Amniotic stem cell (primary cell): ENCODE measurements around the gene RAD50.
"Not testable (repeated sequence)": the region's sequence is repeated elsewhere in the genome, so short reads cannot be mapped to it uniquely, and the experiment has no call there.

Experiments
- DNase-seq: peaks from one replicate; lab custom pipeline; 2025; lab: John Stamatoyannopoulos, UW

Gene RAD50

DNA sequence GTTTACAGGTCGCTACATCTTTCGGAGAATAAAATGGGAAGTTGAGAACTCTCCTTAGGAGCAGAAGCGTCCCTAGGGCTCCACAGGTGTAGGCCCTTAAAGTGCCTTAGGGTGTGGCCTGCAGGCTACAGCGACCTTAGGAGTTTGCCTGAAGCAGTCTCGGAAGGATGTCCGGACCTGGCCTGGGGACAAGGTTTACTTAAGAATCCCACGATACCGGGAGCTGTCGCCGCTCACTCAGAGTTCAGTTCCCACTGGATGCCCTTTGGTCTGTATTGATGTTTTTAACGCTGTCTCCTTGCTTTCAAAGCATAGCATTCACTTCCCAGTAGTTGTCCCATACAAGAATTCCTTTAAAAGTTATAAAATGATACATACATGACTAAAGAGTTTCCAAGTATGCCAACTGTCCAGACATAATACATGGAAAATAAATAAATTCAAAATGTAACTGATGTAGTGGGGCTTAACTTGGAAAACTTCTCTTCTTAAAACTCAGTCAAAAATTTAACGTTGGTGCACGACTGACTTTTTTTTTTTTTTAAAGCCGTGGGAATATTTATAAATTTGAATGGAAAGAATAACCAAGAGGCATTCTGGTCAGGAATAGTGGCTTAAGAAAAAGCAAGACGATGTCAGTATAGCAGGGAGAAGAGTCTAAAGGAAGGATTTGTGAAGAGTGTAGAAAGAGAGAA, 848 bp downstream of the RAD50 start:
- DNase-seq, result no peak

DNA sequence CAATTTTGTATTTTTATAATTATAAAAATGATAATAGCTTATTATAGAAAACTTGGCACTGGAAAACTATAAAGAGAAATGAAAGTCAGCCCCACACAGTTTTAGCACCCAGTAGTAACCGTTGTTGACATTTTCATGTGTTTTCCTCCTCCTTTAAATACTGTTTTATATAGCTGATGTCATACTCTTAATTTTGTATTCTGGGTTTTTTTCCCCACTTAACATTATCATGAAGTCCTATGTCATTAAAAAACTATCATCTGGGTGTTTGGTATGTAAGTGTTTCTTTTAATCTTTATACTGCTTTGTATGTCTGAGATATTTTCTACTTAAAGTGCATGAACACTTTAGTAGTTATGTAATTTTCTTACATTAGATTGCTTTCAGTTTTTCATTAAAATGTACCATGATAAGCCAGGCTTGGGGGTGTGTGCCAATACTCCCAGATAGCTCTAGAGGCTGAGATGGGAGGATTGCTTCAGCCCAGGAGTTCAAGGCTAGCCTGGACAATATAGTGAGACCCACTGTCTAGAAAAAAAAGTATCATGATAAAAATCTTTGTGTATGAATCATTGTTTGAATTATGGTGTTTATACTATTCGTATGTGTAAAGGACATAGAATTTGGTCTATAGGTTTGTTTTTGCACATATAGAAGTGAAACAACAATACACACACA, 2.7 kb downstream of the RAD50 start:
- DNase-seq, result no peak

DNA sequence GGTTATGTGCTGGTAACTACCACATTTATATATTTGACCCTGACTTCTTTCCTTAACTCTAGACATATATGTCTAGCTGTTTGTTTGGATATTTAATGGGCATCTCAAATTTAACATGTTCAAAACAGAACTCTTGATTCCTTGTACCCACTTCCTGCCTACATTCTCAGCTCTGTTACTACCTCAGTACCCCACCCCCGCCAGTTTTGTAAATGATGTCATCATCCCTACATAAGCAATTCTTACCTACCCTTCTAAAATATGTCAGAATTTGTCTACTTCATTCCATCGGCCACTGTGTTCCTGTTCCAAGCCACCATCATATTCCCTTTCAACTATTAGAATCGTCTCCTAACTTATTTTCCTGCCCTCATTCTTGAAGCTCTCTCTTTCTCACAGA, 4.8 kb downstream of the RAD50 start:
- DNase-seq, result no peak

- not testable (repeated sequence) for DNase-seq
Observed at GRCh38 chr5:132564555-132564954, 7.8 kb downstream of the RAD50 start.

DNA sequence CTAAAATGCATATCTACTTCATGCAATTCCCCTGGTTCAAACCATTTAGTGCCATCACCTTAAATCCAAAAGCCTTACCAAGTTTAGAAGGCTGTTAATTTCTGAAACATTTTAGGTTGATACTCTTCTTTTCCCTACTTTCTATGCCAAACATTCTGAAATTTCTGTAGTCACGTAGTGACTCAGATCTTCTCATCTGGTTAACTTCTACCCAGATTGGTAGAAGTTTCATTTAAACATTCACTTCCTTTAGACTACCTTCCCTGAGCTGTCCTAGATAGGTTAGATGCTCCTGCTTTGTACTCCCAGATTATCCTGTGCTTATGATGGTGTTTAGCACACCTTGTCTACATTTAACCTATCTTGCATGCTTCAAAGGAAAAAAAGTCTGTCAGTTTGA, 9.9 kb downstream of the RAD50 start:
- DNase-seq, result no peak

GRCh38 chr5:132576123-132576522, 19.3 kb downstream of the RAD50 start:
- DNase-seq, result no peak

DNA sequence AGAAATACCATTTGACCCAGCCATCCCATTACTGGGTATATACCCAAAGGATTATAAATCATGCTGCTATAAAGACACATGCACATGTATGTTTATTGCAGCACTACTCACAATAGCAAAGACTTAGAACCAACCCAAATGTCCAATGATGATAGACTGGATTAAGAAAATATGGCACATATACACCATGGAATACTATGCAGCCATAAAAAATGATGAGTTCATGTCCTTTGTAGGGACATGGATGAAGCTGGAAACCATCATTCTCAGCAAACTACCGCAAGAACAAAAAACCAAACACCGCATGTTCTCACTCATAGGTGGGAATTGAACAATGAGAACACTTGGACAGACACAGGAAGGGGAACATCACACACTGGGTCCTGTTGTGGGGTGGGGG, 27.8 kb downstream of the RAD50 start:
- not testable (repeated sequence) for DNase-seq

GRCh38 chr5:132586063-132586462, 29.3 kb downstream of the RAD50 start:
- DNase-seq, result no peak

GRCh38 chr5:132589467-132589866, 32.7 kb downstream of the RAD50 start:
- no peak for DNase-seq

- no peak for DNase-seq
Observed at GRCh38 chr5:132591145-132591544, 34.4 kb downstream of the RAD50 start.

DNA sequence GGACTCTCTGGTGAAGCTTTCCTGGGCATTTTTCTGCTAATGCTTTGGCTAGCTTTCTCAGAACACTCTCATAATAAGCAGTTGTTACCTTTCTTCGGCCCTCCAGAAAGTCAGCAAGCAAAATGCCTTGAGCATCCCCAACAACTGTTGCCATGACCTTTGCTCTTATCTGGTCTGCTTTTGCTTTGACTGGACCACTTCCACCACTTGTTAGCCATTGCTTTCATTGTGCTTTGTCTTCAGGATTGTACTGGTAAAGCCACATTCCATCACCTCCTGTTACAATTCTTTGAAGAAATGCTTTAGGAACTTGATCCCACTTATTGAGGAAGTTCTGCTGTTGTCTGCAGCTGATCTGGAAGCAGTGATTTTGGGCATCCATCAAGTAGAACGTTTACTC, 35.7 kb downstream of the RAD50 start:
- no peak for DNase-seq

DNA sequence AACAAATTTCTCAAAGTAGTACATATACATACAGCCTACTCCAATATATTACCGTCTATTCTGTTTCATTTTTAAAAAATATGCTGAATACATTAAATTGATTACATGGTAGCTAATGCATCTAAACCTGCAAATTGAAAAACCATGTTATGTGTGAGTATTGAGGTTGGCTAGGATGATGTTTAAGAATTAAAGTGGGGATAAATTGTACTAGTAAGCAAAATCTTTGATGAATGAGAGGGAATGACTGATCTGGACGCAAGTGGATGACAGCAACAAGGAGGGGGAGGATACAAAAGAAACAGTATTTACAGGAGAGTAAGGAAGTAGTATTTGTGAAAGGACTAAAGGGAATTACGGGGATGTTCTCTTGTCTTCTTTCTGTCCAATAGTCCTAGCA, 37.4 kb downstream of the RAD50 start:
- DNase-seq, result no peak

DNA sequence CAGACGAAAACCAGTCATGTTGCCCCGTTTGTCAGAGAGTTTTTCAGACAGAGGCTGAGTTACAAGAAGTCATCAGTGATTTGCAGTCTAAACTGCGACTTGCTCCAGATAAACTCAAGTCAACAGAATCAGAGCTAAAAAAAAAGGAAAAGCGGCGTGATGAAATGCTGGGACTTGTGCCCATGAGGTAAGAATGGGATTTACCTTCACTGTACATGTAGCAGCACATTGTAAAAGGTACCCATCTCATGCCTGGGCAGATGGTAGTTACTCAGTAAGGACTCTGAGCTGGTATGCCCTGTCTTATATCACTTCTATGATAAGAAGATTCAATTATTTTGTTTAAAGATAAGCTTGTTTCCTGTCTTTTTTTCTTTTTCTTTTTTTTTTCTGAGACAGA, 38.8 kb downstream of the RAD50 start:
- DNase-seq, result no peak

DNA sequence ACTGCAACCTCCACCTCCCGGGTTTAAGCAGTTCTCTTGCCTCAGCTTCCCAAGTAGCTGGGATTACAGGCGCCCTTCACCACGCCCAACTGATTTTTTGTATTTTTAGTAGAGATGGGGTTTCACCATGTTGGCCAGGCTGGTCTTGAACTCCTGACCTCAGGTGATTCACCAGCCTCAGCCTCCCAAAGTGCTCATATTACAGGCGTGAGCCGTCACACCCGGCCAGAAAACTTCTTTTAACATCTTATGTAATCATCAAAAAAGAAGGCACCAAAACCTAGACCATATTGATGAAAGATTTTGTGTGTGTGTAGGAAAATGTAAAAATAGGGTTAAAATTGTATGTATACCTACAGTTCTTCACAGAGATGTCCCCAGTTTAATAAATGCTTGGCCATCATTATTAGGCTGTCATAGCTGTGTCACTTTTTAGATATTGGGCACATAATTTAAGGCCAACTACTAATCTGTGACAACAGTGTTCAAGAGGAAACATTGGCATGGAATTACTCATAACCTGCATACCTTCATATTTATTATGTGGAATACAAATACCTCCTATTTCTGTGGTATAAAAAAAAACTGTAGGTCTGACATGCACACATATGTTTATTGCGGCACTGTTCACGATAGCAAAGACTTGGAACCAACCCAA, 44.4 kb downstream of the RAD50 start:
- DNase-seq, result no peak

- no peak for DNase-seq
Observed at GRCh38 chr5:132607095-132607494, 50.3 kb downstream of the RAD50 start.

DNA sequence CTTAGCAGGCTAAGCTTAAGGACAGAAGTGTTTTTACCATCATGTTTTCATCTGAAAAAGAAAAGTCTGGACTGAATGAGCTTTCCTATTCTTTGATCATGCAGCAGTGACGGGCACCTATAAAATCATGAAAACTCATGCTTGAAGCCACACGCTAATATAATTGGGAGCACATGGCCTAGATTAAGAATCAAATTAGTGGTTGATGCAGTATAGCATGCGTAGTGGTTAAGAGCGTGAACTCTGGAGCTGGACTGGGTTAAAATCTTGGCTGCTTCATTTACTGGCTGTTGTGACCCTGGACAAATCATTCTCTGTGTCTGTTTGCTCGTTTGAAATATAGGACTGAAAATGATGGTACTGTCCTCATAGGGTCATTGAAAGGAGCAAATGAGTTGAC, 51.3 kb downstream of the RAD50 start:
- DNase-seq, result no peak

DNA sequence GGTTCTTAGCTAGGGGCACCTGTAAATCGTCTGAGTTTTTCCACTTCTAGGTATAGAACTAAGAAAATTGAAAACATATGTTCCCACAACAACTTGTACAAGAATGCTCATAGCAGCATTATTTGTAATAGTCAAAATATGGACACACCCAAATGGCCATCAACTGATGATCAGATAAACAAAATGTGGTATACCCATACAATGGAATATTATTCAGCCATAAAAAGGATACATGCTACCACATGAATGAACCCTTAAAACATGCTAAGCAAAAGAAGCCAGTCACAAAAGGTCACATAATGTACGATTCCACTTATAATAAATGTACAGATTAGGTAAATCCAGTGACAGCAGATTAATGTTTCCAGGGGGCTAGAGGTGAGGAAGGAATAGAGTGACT, 55.2 kb downstream of the RAD50 start:
- DNase-seq, result no peak

DNA sequence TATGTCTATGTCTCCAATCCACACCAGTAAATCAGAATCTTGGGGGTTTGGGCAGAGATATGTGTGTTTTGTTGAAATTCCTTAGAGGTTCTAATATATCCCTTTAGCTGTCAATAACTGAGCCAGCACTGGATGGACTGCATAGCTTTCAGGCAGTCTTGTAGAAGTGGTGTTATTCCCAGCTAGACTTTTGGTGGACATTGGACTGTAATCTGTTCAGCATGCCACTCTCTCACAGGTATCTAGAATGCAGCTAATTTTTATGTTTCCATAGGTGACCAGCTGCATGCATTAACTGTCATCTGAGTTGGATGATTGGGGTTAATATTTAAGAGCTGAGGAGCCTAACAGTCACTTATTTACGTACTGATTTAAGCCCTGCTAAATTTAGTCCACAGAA, 56.1 kb downstream of the RAD50 start:
- DNase-seq, result no peak

DNA sequence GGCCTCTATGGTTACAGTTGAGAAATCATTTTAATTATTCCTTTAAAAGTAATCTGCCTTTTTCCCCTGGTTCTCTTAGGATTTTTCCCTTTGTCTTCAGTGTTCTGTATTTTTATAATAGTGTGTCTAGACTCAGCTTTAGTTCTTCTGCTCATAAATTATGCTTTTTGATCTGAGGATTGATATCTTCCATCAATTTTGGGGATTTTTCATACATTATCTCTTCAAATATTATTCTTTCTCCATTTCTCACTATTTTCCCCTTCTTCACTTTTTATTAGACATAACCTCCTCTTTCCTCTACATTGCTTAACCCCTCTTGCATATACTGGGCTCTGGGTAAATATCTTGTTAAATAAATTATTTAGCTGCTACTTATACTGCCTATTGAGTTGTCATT, 64.9 kb downstream of the RAD50 start:
- DNase-seq, result no peak

GRCh38 chr5:132622608-132623007, 65.8 kb downstream of the RAD50 start:
- DNase-seq, result no peak

DNA sequence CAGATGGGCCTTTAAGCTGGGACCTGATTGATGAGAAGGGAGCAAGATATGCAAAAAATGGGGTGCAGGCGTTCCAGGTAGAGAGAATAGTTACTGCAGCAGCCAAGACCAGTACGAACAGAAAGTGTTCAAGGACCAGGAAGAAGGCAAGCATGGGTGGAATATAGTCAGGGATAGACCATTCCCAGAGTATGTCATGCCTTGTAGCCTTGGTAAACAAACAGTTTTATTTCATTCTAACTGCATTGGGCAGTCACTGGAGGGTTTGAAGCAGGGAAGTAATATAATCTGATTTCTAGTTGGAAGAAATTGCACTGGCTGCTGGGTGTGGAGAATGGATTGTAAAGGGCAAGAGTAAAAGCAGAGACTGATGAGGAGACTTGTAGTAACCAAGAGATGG, 70.7 kb downstream of the RAD50 start:
- DNase-seq, result no peak

- DNase-seq, result no peak
Observed at GRCh38 chr5:132628814-132629213, 72.0 kb downstream of the RAD50 start.

- DNase-seq, result no peak
Observed at GRCh38 chr5:132629230-132629944, 72.6 kb downstream of the RAD50 start.
